ENCODE data around the gene HMG20A. TPM values are rescaled to one million over a fixed set of nuclear protein-coding genes. Genes with fewer than 3 reads are reported as not detected.
A peak's percentile ranks its signal among the peaks of the same experiment; 100 is the strongest.

HMG20A gene
- total and polyA plus RNA-seq, 10 of the 15 experiments (the other 5 are each of a cell fraction or from before 2014, with no cell fraction given) = 30.0 to 98.7 (median 46.8) TPM

DNA sequence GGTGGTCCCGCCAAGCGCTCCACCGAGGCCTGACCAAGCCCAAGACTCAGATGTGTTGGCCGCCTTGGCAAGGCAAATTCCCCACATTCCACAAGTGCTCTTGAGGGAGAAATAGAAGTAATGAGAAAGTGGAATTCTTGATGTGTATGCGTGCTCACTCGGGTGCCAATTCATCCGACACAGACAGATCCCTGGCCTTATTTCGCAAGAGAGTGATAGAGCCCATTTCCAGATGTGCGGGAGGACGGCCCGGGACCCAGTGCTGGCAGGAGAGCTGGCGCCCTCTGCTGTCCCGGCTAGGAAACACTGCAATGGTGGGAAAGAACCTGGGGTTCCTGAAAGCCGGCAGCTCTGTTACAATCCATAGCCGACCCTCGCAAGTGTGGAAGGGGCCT is 76.0 kb downstream of the HMG20A start (continued):
- TF ChIP-seq IKZF2 (IDR thresholded peaks at IDR 0.05) = 0 out of 4 replicates have a peak, but pooled peaks of 1 of the 2 experiments have one; percentile 12
- 0 out of 2 replicates have a peak, but pooled peaks have one; percentile 34 for TF ChIP-seq RUNX3 (IDR thresholded peaks at IDR 0.05; ENCODE audit: low read length)
- TF ChIP-seq YY1 (IDR thresholded peaks at IDR 0.05; ENCODE audit: low read depth, low read length) = peak; percentile 87

DNA sequence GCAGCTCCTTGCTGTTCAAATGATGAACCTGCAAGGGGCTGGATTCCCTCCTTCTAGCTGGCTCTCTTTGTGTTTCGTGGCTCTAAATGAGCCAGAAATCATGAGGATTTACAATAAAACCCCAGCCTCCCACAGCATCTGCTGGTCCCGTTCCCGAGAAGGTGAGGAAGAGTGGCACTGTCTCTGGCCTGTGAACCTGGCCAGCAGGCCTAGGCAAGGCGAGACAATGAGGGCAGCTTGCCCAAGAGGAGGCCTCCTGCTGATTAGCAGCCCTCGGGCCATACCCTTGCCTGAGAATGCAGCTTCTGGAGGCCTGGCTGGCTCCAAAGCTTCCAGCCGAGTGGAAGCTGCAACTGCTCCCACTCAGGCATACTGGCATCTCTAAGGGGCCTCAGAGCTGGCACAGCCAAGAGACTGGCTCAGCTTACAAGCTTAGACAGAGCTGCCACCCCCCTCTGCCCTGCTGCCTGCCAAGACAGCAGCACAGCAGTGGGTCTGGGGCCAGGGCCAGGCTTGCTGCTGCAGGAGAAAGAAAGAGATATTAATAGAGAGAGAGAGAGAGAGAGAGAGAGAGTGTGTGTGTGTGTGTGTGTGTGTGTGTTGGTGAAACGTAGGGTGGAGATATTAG is 76.5 kb downstream of the HMG20A start:
- ATAC-seq = peak; percentile 22
- SMC1A ChIA-PET (ENCODE audit: uncharacterized antibody, unreplicated experiment) = interaction anchor here (0.7 to 10.1 kb wide), 27 partner anchors 9 to 465 kb away, joined by 3 to 269 read pairs (median 4); no protein-coding TSS in a partner anchor
- TF ChIP-seq ATF7 (IDR thresholded peaks at IDR 0.05; ENCODE audit: low read depth) = 0 out of 2 replicates have a peak, but pooled peaks have one; percentile 12
- TF ChIP-seq MEF2A (IDR thresholded peaks at IDR 0.05; ENCODE audit: insufficient read depth, low read depth, low read length) = peak; percentile 23; the same call in 1 of the 2 replicates
- TF ChIP-seq, protein P1, sequence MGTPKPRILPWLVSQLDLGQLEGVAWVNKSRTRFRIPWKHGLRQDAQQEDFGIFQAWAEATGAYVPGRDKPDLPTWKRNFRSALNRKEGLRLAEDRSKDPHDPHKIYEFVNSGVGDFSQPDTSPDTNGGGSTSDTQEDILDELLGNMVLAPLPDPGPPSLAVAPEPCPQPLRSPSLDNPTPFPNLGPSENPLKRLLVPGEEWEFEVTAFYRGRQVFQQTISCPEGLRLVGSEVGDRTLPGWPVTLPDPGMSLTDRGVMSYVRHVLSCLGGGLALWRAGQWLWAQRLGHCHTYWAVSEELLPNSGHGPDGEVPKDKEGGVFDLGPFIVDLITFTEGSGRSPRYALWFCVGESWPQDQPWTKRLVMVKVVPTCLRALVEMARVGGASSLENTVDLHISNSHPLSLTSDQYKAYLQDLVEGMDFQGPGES (IDR thresholded peaks at IDR 0.05) = no peak
- TF ChIP-seq IKZF2 (IDR thresholded peaks at IDR 0.05) = peak in 1 of 2 experiments; percentile 28; a peak in 2 of 4 replicates
- TF ChIP-seq MEF2B (IDR thresholded peaks at IDR 0.05; ENCODE audit: partially characterized antibody, poor library complexity, severe bottlenecking) = peak; percentile 19
- TF ChIP-seq IKZF1 (conservative IDR thresholded peaks at IDR 0.05) = 0 out of 2 replicates have a peak, but pooled peaks have one; percentile 7
- TF ChIP-seq CREM (IDR thresholded peaks at IDR 0.05; ENCODE audit: low read depth) = peak; percentile 30; the same call in 1 of the 2 replicates
- TF ChIP-seq, protein P2, sequence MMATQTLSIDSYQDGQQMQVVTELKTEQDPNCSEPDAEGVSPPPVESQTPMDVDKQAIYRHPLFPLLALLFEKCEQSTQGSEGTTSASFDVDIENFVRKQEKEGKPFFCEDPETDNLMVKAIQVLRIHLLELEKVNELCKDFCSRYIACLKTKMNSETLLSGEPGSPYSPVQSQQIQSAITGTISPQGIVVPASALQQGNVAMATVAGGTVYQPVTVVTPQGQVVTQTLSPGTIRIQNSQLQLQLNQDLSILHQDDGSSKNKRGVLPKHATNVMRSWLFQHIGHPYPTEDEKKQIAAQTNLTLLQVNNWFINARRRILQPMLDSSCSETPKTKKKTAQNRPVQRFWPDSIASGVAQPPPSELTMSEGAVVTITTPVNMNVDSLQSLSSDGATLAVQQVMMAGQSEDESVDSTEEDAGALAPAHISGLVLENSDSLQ (IDR thresholded peaks at IDR 0.05) = no peak
- RAD21 ChIA-PET (ENCODE audit: unreplicated experiment) = interaction anchor here (0.7 to 10.5 kb wide), 22 partner anchors 32 to 722 kb away, joined by 3 to 279 read pairs (median 5); partner anchors contain the start of gene PEAK1
- Histone ChIP-seq H3K4me1 (ENCODE audit: control insufficient read depth, insufficient read depth, low read length) (peaks cover 20% of the 10 kb centered on the region), H3K4me3 (no peak overlapping the region), H3K4me2 (ENCODE audit: control insufficient read depth, insufficient read depth) (no peak overlapping the region; the same call in 1 of the 2 replicates), H3K36me3 (ENCODE audit: control insufficient read depth in 2 of 2, insufficient read depth in 2 of 2, low read length in 1 of 2) (0 out of 4 replicates have a peak, but pooled peaks cover 0 to 5% of the 10 kb centered on the region in 2 experiments), H3K27me3 (replicated peaks in 1 of 2; ENCODE audit: control insufficient read depth in 2 of 2, insufficient read depth in 2 of 2, low read length in 1 of 2) (no peaks in the 10 kb centered on the region), H4K20me1 (ENCODE audit: control insufficient read depth, insufficient read depth) (no peaks in the 10 kb centered on the region), H3K9me3 (replicated peaks; ENCODE audit: control insufficient read depth, insufficient read depth, low read length) (no peaks in the 10 kb centered on the region), H3K27ac (ENCODE audit: control insufficient read depth, insufficient read depth) (no peak overlapping the region), H3K9ac (ENCODE audit: control insufficient read depth, insufficient read depth, low read length) (0 out of 2 replicates have a peak overlapping the region, but pooled peaks have one; percentile 1), H3K79me2 (ENCODE audit: control insufficient read depth, insufficient read depth, low read length) (no peaks in the 10 kb centered on the region), H2AFZ (ENCODE audit: control insufficient read depth, low read depth, low read length) (peak overlapping the region; percentile 22; the same call in 1 of the 2 replicates)
- intact Hi-C loops (cut with micrococcal nuclease; ENCODE audit: unreplicated experiment) = loop anchor here (1.0 to 5.0 kb wide), 3 partner anchors 45 to 378 kb away; no protein-coding TSS in a partner anchor
- FAIRE-seq = no peak
- BruUV-seq (replicated peaks) = no TSS peak
- CTCF ChIA-PET = interaction anchor here (0.6 to 10.5 kb wide), 43 partner anchors 10 to 556 kb away, joined by 3 to 411 read pairs (median 4); partner anchors contain the start of gene HMG20A
- no peak for DNase-seq (ENCODE audit: low read depth, low spot score)
- in situ Hi-C loops (cut with MboI) = loop anchor here (5.0 kb wide), 2 partner anchors 310 to 380 kb away; no protein-coding TSS in a partner anchor
- POLR2A ChIA-PET = interaction anchor here (0.7 to 1.6 kb wide), 4 partner anchors 46 to 384 kb away, joined by 3 to 15 read pairs (median 3); no protein-coding TSS in a partner anchor
- WGBS (ENCODE audit: insufficient coverage, insufficient replicate concordance, low lambda C conversion rate, missing lambda C conversion rate) = 49% methylated on average over 7 of the region's 7 CpGs
